Skeletal muscle tissue (tissue), 4 donors: Measurements from ENCODE around the gene TGM1. TPM values are rescaled to one million over a fixed set of nuclear protein-coding genes. Genes with fewer than 3 reads are reported as not detected.

ENCODE experiments used
- H3K27ac ChIP-seq: one replicate; pipeline ENCODE4 v1.7.0; 2013; ENCODE audit warnings: mild to moderate bottlenecking, low read depth, low read length, inconsistent platforms
- H3K27me3 ChIP-seq, 3 donors: one replicate each; pipeline ENCODE4 v1.7.0; 2013; ENCODE audit warnings: low read length in 3 of 3; ENCODE audit not compliant: control insufficient read depth in 3 of 3, insufficient read depth in 3 of 3
- H3K36me3 ChIP-seq, 3 donors: one replicate each; pipeline ENCODE4 v1.7.0; 2013; ENCODE audit warnings: low read length in 3 of 3; ENCODE audit not compliant: control insufficient read depth in 3 of 3, insufficient read depth in 3 of 3
- H3K4me1 ChIP-seq, 3 donors: one replicate each; pipeline ENCODE4 v1.7.0; 2013; ENCODE audit warnings: low read length in 3 of 3, mild to moderate bottlenecking in 3 of 3; ENCODE audit not compliant: control insufficient read depth in 3 of 3, insufficient read depth in 3 of 3
- H3K4me3 ChIP-seq, 3 donors: one replicate each; pipeline ENCODE4 v1.7.0; 2013; ENCODE audit warnings: low read length in 3 of 3
- H3K9ac ChIP-seq, 3 donors: one replicate each; pipeline ENCODE4 v1.7.0; 2013; ENCODE audit warnings: low read length in 3 of 3, mild to moderate bottlenecking in 3 of 3, moderate library complexity in 2 of 3, low read depth in 1 of 3
- H3K9me3 ChIP-seq, 3 donors: one replicate each; pipeline ENCODE4 v1.7.0; 2013; ENCODE audit warnings: low read length in 3 of 3; ENCODE audit not compliant: control insufficient read depth in 3 of 3
- total RNA-seq: library from RNA; depleted of rRNA; stranded (reverse); fragments of >200 nt; gene quantifications from one replicate; pipeline ENCODE4 v1.2.3, GENCODE V29; 2014
- donor health status: Osteomylitis.

TGM1 gene
- total RNA-seq, 1 donor from 2014 or later = 0.52 TPM

- peaks cover 0 to 8% (median 2%) of the 10 kb centered on the region in 3 donors for H3K4me1 ChIP-seq
- no peak overlapping the region for H3K4me3 ChIP-seq
- peaks cover 23 to 45% (median 43%) of the 10 kb centered on the region in 3 donors for H3K36me3 ChIP-seq
Measured at GRCh38 chr14:24292118-24292807, 29.3 kb upstream of the TGM1 start.

GRCh38 chr14:24291446-24292117, 28.6 kb upstream of the TGM1 start:
- H3K27me3 ChIP-seq = no peaks in the 10 kb centered on the region
- H3K4me3 ChIP-seq = no peak overlapping the region
- no peak overlapping the region for H3K27ac ChIP-seq
- no peaks in the 10 kb centered on the region for H3K9me3 ChIP-seq
- peaks cover 0 to 1% (median under 1%) of the 10 kb centered on the region in 3 donors for H3K4me1 ChIP-seq
- H3K9ac ChIP-seq = no peak overlapping the region
- H3K36me3 ChIP-seq = peaks cover 23 to 45% (median 43%) of the 10 kb centered on the region in 3 donors

More at GRCh38 chr14:24292118-24292807, 29.3 kb upstream of the TGM1 start:
- Histone ChIP-seq H3K9me3 (no peaks in the 10 kb centered on the region), H3K9ac (no peak overlapping the region), H3K27ac (no peak overlapping the region), H3K27me3 (no peaks in the 10 kb centered on the region)

- Histone ChIP-seq H3K27me3 (no peaks in the 10 kb centered on the region), H3K9ac (no peak overlapping the region), H3K4me3 (no peak overlapping the region), H3K4me1 (no peaks in the 10 kb centered on the region), H3K27ac (no peak overlapping the region), H3K36me3 (peaks cover 23 to 38% (median 35%) of the 10 kb centered on the region in 3 donors), H3K9me3 (no peaks in the 10 kb centered on the region)
Measured at GRCh38 chr14:24290746-24291145, 27.8 kb upstream of the TGM1 start.

GRCh38 chr14:24289649-24290280, 26.8 kb upstream of the TGM1 start:
- no peak overlapping the region for H3K27ac ChIP-seq
- H3K4me1 ChIP-seq = no peaks in the 10 kb centered on the region
- H3K27me3 ChIP-seq = no peaks in the 10 kb centered on the region
- H3K4me3 ChIP-seq = no peak overlapping the region
- H3K9me3 ChIP-seq = no peaks in the 10 kb centered on the region
- no peak overlapping the region for H3K9ac ChIP-seq
- H3K36me3 ChIP-seq = peaks cover 23 to 34% (median 29%) of the 10 kb centered on the region in 3 donors

- Histone ChIP-seq H3K27ac (no peak overlapping the region), H3K4me1 (no peaks in the 10 kb centered on the region), H3K4me3 (no peak overlapping the region), H3K36me3 (peaks cover 15 to 26% (median 23%) of the 10 kb centered on the region in 3 donors), H3K9me3 (no peaks in the 10 kb centered on the region), H3K27me3 (no peaks in the 10 kb centered on the region), H3K9ac (no peak overlapping the region)
Measured at GRCh38 chr14:24286996-24287395, 24.0 kb upstream of the TGM1 start.

- Histone ChIP-seq H3K27me3 (no peaks in the 10 kb centered on the region), H3K9me3 (no peaks in the 10 kb centered on the region), H3K4me3 (no peak overlapping the region), H3K27ac (no peak overlapping the region), H3K4me1 (peaks cover 0 to 5% (median 0%) of the 10 kb centered on the region in 3 donors), H3K36me3 (peaks cover 9 to 12% (median 11%) of the 10 kb centered on the region in 3 donors), H3K9ac (no peak overlapping the region)
Measured at GRCh38 chr14:24285351-24285750, 22.4 kb upstream of the TGM1 start.

- Histone ChIP-seq H3K27me3 (no peaks in the 10 kb centered on the region), H3K27ac (no peak overlapping the region), H3K4me1 (peaks cover 0 to 5% (median 0%) of the 10 kb centered on the region in 3 donors), H3K4me3 (no peak overlapping the region), H3K9ac (peak overlapping the region in 1 of 3 donors; percentile 16), H3K9me3 (no peaks in the 10 kb centered on the region), H3K36me3 (peaks cover 3 to 4% (median 4%) of the 10 kb centered on the region in 3 donors)
Measured at GRCh38 chr14:24284501-24285035, 21.6 kb upstream of the TGM1 start.

- Histone ChIP-seq H3K27me3 (no peaks in the 10 kb centered on the region), H3K36me3 (no peaks in the 10 kb centered on the region), H3K4me1 (peaks cover 0 to 5% (median 0%) of the 10 kb centered on the region in 3 donors), H3K4me3 (no peak overlapping the region), H3K9ac (peak overlapping the region in 1 of 3 donors; percentile 19), H3K27ac (no peak overlapping the region), H3K9me3 (no peaks in the 10 kb centered on the region)
Measured at GRCh38 chr14:24283796-24284460, 21.0 kb upstream of the TGM1 start.

- H3K4me3 ChIP-seq = no peak overlapping the region
- H3K27ac ChIP-seq = no peak overlapping the region
- H3K4me1 ChIP-seq = peaks cover 0 to 5% (median 0%) of the 10 kb centered on the region in 3 donors
- H3K27me3 ChIP-seq = no peaks in the 10 kb centered on the region
- no peaks in the 10 kb centered on the region for H3K9me3 ChIP-seq
- H3K9ac ChIP-seq = no peak overlapping the region
- H3K36me3 ChIP-seq = no peaks in the 10 kb centered on the region
Measured at GRCh38 chr14:24282736-24283135, 19.8 kb upstream of the TGM1 start.
